Right atrium auricular region (tissue), 2 donors: ENCODE data around the gene ICA1L. TPM values are rescaled to one million over a fixed set of nuclear protein-coding genes. Genes with fewer than 3 reads are reported as not detected.
A peak's percentile ranks its signal among the peaks of the same experiment; 100 is the strongest.

Source experiments
- DNase-seq: peaks from one replicate; pipeline ENCODE4 v3.0.0-alpha.2; 2019; ENCODE audit warnings: low spot score
- H3K27ac ChIP-seq, 2 donors: fragments of 200-600 bp; sonication (generic); 1 replicate in 1 of 2; 2 replicates in 1 of 2; pipeline ENCODE4 v1.5.1; 2016 to 2019
- H3K27me3 ChIP-seq, 2 donors: fragments of 200-600 bp; sonication (generic); one replicate each; pipeline versions ENCODE4 v1.5.1 to v1.6.0; 2017 to 2019
- H3K36me3 ChIP-seq: fragments of 200-600 bp; sonication (generic); one replicate; pipeline ENCODE4 v1.5.1; 2016
- H3K4me1 ChIP-seq, 2 donors: fragments of 200-600 bp; sonication (generic); one replicate each; pipeline versions ENCODE4 v1.5.1 to v1.6.0; 2017 to 2019
- H3K4me3 ChIP-seq, 2 donors: fragments of 200-600 bp; sonication (generic); 1 replicate in 1 of 2; 2 replicates in 1 of 2; pipeline ENCODE4 v1.5.1; 2017 to 2019; ENCODE audit warnings: mild to moderate bottlenecking in 1 of 2, moderate library complexity in 1 of 2
- H3K9me3 ChIP-seq, 2 donors: fragments of 200-600 bp; sonication (generic); one replicate each; pipeline ENCODE4 v1.5.1; 2019
- CTCF ChIP-seq, 2 donors: fragments of 200-600 bp; sonication (generic); IDR thresholded peaks; one replicate each; pipeline ENCODE4 v1.5.1; 2019; ENCODE audit warnings: antibody characterized with exemption in 2 of 2
- total RNA-seq, 2 donors: library from RNA; depleted of rRNA; stranded (reverse); fragments of >200 nt; gene quantifications; one replicate each; pipeline ENCODE4 v1.1.0, GENCODE V29; 2016

Gene ICA1L
- total RNA-seq, 2 donors from 2014 or later = 8.6 to 8.9 TPM

- H3K4me1 ChIP-seq = peaks cover 0 to 3% of the 10 kb centered on the region in 2 donors
- H3K36me3 ChIP-seq = peaks cover 25% of the 10 kb centered on the region
- H3K4me3 ChIP-seq = no peak overlapping the region
- peak overlapping the region in 1 of 2 donors; percentile 77 for H3K27ac ChIP-seq
- TF ChIP-seq CTCF (IDR thresholded peaks at IDR 0.05) = no peak
- no peaks in the 10 kb centered on the region for H3K27me3 ChIP-seq
- no peaks in the 10 kb centered on the region for H3K9me3 ChIP-seq
- DNase-seq = no peak
These were observed 12.6 kb upstream of the ICA1L start for GRCh38 chr2:202883987-202884675.

GRCh38 chr2:202881570-202881969, 10.0 kb upstream of the ICA1L start:
- Histone ChIP-seq H3K27me3 (no peaks in the 10 kb centered on the region), H3K27ac (no peak overlapping the region), H3K36me3 (peaks cover 25% of the 10 kb centered on the region), H3K4me1 (peaks cover 0 to 3% of the 10 kb centered on the region in 2 donors), H3K4me3 (no peak overlapping the region), H3K9me3 (no peaks in the 10 kb centered on the region)
- no peak for DNase-seq
- no peak for TF ChIP-seq CTCF (IDR thresholded peaks at IDR 0.05)

- no peak overlapping the region for H3K4me3 ChIP-seq
- peaks cover 18% of the 10 kb centered on the region for H3K36me3 ChIP-seq
- H3K4me1 ChIP-seq = no peaks in the 10 kb centered on the region
- no peak overlapping the region for H3K27ac ChIP-seq
- no peaks in the 10 kb centered on the region for H3K27me3 ChIP-seq
- H3K9me3 ChIP-seq = no peaks in the 10 kb centered on the region
- DNase-seq = no peak
- TF ChIP-seq CTCF (IDR thresholded peaks at IDR 0.05) = no peak
These were observed 6.1 kb upstream of the ICA1L start for GRCh38 chr2:202877699-202878098.

- H3K9me3 ChIP-seq = no peaks in the 10 kb centered on the region
- peaks cover 0 to 4% of the 10 kb centered on the region in 2 donors for H3K4me1 ChIP-seq
- DNase-seq = peak; percentile 70
- peak; percentile 16 to 42 for TF ChIP-seq CTCF (IDR thresholded peaks at IDR 0.05)
- no peaks in the 10 kb centered on the region for H3K36me3 ChIP-seq
- H3K4me3 ChIP-seq = peak overlapping the region; percentile 77 to 86
- peak overlapping the region; percentile 87 for H3K27ac ChIP-seq
- no peaks in the 10 kb centered on the region for H3K27me3 ChIP-seq
These were observed 901 bp downstream of the ICA1L start for GRCh38 chr2:202870431-202871299.

GRCh38 chr2:202861987-202862386, 9.6 kb downstream of the ICA1L start:
- H3K27me3 ChIP-seq = no peaks in the 10 kb centered on the region
- H3K27ac ChIP-seq = no peak overlapping the region
- H3K9me3 ChIP-seq = peaks cover 0 to 4% of the 10 kb centered on the region in 2 donors
- TF ChIP-seq CTCF (IDR thresholded peaks at IDR 0.05) = no peak
- no peak overlapping the region for H3K4me3 ChIP-seq
- DNase-seq = no peak
- H3K4me1 ChIP-seq = no peaks in the 10 kb centered on the region
- no peaks in the 10 kb centered on the region for H3K36me3 ChIP-seq
